Body of pancreas (tissue), 4 donors: Measurements from ENCODE around the gene IQGAP2.

Experiments
- CTCF ChIP-seq, 7 experiments: fragments of 450-650 bp in 4 of 7; fragments of 200-600 bp in 3 of 7; sonication (generic) in 3 of 7; IDR thresholded peaks; one replicate each; pipeline ENCODE4 v1.5.1; 2016 to 2019; ENCODE audit warnings: antibody characterized with exemption in 7 of 7
- POLR2A ChIP-seq, 3 donors: fragments of 450-650 bp; IDR thresholded peaks; one replicate each; pipeline ENCODE4 v1.6.1; 2016; ENCODE audit warnings: antibody characterized with exemption in 3 of 3, mild to moderate bottlenecking in 2 of 3

- TF ChIP-seq CTCF (IDR thresholded peaks at IDR 0.05) (no peak), POLR2A (IDR thresholded peaks at IDR 0.05) (peak in 1 of 3 donors; percentile 30)
Observed at GRCh38 chr5:76401801-76402250, 1.3 kb upstream of the IQGAP2 start.
